ENCODE measurements around the gene BRIP1. TPM values are rescaled to one million over a fixed set of nuclear protein-coding genes. Genes with fewer than 3 reads are reported as not detected.
"Not testable (repeated sequence)": the region's sequence is repeated elsewhere in the genome, so short reads cannot be mapped to it uniquely, and the experiment has no call there.

Gene BRIP1
- total RNA-seq, 1 experiment from 2014 or later = 12.7 TPM

- DNase-seq (ENCODE audit: low read depth) = no peak
These were observed 60.1 kb downstream of the BRIP1 start for GRCh38 chr17:61803216-61803615.

DNA sequence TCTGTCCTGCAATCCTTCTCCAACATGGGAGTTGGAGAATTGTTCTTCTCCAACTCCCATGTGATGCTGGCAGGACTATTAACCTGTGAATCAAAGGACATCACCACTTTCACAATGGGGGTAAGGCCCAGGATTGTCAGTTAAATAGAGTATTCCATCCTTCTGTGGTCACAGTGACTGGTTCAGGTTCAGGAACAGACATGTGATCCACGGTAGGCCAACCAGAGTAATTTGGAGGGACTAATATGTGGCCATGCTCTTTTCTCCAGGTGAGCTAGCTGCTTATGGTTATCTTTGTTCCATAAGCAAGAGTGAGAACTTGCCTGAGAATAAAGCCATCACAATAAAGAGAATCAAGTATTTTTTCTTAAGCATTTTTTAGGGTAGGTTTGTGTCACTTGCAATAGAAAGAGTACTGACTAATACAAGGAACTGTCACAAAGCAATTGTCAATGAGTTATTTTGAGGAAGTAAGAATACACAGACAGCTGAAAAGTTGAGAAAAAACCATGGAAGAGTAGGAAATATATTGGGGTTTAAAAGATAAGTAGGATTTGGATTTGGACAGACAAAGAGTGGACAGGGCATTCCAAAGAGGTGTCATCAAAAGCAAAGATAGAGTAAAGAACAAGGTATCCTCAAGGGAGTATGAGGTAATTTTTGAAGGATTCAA lies 63.4 kb downstream of the BRIP1 start:
- no peak for DNase-seq (ENCODE audit: low read depth)

DNA sequence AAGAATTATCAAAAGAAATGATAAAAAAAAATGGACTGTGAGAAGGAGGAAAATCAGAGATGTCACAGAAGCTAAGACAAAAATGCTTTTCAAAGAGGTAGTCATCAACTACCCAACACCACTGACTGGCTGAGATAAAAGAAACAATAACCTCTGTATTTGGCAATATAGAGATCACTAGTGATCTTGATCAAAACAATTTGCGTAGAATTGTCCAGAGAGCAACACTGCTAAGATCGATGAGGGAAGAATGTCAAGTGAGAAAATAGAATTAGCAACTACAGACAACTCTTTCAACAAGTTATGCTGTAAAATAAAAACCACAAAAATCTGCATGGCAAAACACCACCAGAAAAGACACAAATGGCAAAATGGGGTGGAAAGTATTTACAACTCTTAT lies 66.0 kb downstream of the BRIP1 start:
- no peak for DNase-seq (ENCODE audit: low read depth)

- DNase-seq (ENCODE audit: low read depth) = no peak
These were observed 67.8 kb downstream of the BRIP1 start for GRCh38 chr17:61795546-61795945.

DNA sequence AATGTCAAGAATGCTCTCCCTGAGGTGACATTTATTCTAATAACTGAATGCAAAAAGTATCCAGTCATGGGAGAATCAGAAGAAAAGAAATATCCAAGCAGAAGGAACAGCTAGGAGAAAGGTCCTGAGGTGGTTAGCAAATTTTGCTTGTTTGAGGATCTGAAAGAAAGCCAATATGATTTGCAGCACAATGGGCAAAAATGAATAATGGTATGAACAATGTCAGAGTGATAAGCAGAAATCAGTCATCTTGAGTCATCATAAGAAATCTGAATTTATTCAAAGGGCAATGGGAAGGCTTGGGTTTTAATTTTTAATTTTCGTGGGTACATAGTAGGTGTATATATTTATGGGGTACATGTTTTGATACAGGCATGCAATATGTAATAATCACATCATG lies 68.5 kb downstream of the BRIP1 start:
- DNase-seq (ENCODE audit: low read depth) = no peak

GRCh38 chr17:61794242-61794641 lies 69.1 kb downstream of the BRIP1 start:
- DNase-seq (ENCODE audit: low read depth) = no peak

- no peak for DNase-seq (ENCODE audit: low read depth)
These were observed 69.8 kb downstream of the BRIP1 start for GRCh38 chr17:61793565-61793964.

- no peak for DNase-seq (ENCODE audit: low read depth)
These were observed 73.5 kb downstream of the BRIP1 start for GRCh38 chr17:61789872-61790271.

DNA sequence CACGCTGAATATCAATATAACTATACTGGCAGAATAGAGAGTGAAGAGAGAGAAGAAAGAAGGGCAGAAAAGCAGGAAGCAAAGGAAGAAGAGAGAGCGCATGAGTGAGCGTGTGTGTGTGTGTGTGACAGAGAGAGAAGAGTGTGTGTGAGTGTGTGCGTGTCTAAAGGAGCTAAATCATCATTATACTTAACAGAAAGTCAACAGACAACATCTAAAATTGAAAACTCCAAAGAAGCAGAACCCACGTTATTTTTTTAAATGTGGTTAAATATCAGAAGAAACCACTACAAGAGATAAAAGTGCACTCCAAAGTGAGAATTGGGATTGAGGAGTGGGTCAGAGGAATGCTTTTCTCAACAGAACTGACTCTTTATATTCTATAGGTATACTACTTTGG lies 77.2 kb downstream of the BRIP1 start:
- no peak for DNase-seq (ENCODE audit: low read depth)

DNA sequence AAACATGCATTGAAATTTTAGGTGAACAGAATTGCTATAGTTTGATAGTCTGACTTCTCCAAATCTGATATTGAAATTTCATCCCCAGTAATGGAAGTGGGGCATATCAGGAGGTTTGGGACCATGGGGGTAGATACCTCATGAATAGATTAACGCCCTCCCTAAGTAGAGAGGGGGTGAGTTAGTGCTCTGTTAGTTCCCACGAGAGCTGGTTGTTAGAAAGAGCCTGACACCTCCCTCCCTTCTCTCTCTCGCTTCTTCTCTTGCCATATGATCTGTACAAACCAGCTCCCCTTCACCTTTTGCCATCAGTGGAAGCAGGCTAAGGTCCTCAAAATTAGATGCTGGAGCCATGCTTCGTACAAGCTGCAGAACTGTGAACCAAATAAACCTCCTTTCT lies 78.8 kb downstream of the BRIP1 start:
- DNase-seq (ENCODE audit: low read depth) = no peak

DNA sequence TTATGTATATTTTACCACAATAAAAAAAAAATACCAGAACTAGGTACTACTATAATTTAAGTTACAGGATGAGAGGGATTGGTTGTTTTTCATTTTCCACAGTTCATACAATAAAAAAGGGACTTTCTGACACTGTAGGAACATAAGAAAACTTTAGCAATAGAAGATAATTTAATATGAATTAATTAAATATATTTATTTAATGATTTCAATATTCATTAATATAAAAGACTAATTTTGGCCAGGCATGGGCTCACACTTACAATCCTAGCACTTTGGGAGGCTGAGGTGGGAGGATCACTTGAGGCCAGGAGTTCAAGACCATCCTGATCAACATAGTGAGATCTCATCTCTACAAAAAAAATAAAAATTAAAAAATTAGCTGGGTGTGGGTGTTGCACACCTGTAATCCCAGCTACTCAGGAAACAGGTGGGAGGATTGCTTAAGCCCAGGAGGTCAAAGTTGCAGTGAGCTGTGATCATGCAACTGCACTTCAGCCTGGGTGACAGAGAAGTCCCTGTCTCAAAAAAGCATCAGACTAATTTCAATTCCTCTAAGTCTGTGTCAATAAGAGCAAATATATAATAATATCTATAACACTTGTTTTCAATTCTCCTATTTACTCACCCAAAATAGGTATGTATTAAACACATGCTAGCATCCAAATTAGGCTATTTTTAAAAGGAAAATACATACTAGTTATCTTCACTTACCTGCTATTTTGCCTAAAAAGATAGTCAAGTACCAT lies 79.6 kb downstream of the BRIP1 start:
- DNase-seq (ENCODE audit: low read depth) = no peak

DNA sequence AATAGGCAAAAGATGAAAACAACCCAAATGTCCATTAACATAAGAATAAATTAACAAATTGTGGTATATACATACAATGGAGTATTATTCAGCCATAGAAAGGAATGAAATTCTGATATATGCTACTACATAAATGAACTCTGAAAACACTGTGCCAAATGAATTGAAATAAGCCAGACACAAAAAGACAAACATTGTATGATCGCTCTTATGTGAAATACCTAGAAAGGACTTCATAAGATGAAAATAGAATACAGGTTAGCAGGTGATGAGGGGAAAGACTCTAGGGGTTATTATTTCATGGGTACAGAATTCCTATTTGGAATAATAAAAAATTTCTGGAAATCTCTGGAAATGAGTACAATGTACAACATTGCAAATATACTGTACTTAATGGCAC lies 80.2 kb downstream of the BRIP1 start:
- DNase-seq (ENCODE audit: low read depth) = no peak

- no peak for DNase-seq (ENCODE audit: low read depth)
These were observed 80.6 kb downstream of the BRIP1 start for GRCh38 chr17:61782683-61783082.

- no peak for DNase-seq (ENCODE audit: low read depth)
These were observed 88.0 kb downstream of the BRIP1 start for GRCh38 chr17:61775364-61775763.

GRCh38 chr17:61774724-61775123 lies 88.6 kb downstream of the BRIP1 start:
- no peak for DNase-seq (ENCODE audit: low read depth)

DNA sequence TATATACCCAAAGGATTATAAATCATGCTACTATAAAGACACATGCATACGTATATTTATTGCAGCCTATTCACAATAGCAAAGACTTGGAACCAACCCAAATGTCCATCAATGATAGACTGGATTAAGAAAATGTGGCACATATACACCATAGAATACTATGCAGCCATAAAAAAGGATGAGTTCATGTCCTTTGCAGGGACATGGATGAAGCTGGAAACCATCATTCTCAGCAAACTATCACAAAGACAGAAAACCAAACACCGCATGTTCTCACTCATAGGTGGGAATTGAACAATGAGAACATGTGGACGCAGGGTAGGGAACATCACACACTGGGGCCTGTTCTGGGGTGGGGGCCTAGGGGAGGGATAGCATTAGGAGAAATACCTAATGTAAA lies 89.2 kb downstream of the BRIP1 start:
- DNase-seq (ENCODE audit: low read depth) = not testable (repeated sequence)

GRCh38 chr17:61770752-61771533 lies 92.4 kb downstream of the BRIP1 start:
- DNase-seq (ENCODE audit: low read depth) = peak; percentile 40

DNA sequence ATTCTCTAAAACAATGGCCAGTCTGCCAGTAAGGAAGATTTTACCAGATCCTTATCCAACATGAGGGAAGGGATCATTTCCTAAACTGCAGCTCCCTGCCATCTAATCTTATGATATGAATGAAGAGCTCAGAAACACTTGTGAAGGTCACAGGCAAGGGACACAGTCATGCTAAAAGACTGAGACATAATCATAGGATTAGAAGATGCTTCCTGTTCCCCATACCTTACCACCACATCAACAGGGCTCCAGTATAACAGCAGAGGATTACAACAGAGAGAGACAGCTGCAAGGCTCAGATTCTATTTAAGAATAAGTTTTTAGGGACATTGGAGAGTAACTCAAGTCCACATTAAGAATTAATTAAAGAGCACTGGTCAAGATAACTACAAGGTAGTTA lies 93.3 kb downstream of the BRIP1 start:
- no peak for DNase-seq (ENCODE audit: low read depth)

DNA sequence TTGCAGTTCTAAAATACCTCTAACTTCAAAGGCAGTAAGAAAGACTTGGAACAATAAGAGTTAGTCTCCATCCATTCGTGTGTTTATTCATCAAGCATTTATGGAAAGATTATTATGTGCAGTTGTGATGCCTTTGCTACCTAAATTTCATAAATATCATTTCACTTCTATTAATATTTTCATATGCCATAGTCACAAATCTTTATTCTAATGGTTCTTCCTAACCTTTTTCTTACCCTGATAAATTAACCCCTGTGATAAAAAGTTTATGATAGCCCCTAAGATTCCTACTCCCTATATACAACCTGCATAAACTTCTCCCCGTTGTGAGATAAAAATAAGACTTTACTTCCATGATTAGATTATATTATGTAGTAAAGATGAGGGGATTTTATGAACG lies 94.9 kb downstream of the BRIP1 start:
- no peak for DNase-seq (ENCODE audit: low read depth)

- DNase-seq (ENCODE audit: low read depth) = no peak
These were observed 96.8 kb downstream of the BRIP1 start for GRCh38 chr17:61766520-61766919.

DNA sequence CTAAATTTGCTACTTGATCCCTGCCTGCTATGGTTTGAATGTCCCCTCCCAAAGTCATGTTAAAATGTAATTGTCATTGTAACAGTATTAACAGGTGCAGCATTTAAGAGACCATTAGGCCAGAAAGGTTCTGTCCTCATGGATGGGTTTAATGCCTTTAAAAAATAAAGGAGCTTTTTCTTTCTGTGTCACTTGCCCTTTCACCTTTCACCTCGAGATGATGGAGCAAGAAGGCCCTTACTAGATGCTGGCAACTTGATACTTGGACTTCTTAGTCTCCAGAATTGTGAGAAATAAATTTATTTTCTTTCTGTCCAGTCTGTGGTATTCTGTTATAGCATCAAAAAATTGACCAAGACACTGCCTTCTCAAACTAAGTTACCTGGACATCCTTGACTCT lies 98.5 kb downstream of the BRIP1 start:
- DNase-seq (ENCODE audit: low read depth) = no peak

- no peak for DNase-seq (ENCODE audit: low read depth)
These were observed 101.5 kb downstream of the BRIP1 start for GRCh38 chr17:61761827-61762226.

GRCh38 chr17:61759362-61759761 lies 104.0 kb downstream of the BRIP1 start:
- no peak for DNase-seq (ENCODE audit: low read depth)
